Breast epithelium (tissue), 4 donors: ENCODE measurements around the gene RETREG1. TPM values are rescaled to one million over a fixed set of nuclear protein-coding genes. Genes with fewer than 3 reads are reported as not detected.

ENCODE experiments used
- DNase-seq, 2 donors: peaks; one replicate each; pipeline ENCODE4 v3.0.0-alpha.2; 2019; ENCODE audit warnings: low spot score in 2 of 2
- H3K27ac ChIP-seq, 2 donors: fragments of 200-600 bp; sonication (generic) in 1 of 2; one replicate each; pipeline ENCODE4 v1.5.1; 2016 to 2019; ENCODE audit warnings: mild to moderate bottlenecking in 1 of 2
- H3K27me3 ChIP-seq, 2 donors: fragments of 200-600 bp; sonication (generic) in 1 of 2; one replicate each; pipeline versions ENCODE4 v1.5.1 to v1.6.0; 2017 to 2019; ENCODE audit warnings: control low read depth in 1 of 2, mild to moderate bottlenecking in 1 of 2
- H3K36me3 ChIP-seq: fragments of 200-600 bp; one replicate; pipeline ENCODE4 v1.5.1; 2019
- H3K4me1 ChIP-seq, 2 donors: fragments of 200-600 bp; sonication (generic); one replicate each; pipeline ENCODE4 v1.5.1; 2016 to 2019; ENCODE audit warnings: control low read depth in 1 of 2
- H3K4me3 ChIP-seq, 3 donors: fragments of 200-600 bp; sonication (generic); 1 replicate in 2 of 3; 2 replicates in 1 of 3; pipeline ENCODE4 v1.5.1; 2016 to 2019; ENCODE audit warnings: mild to moderate bottlenecking in 3 of 3, moderate library complexity in 2 of 3
- H3K9me3 ChIP-seq, 2 donors: fragments of 200-600 bp; sonication (generic) in 1 of 2; one replicate each; pipeline ENCODE4 v1.5.1; 2016 to 2019; ENCODE audit warnings: control low read depth in 1 of 2
- POLR2A ChIP-seq: fragments of 450-650 bp; IDR thresholded peaks from one replicate; pipeline ENCODE4 v1.6.1; 2016; ENCODE audit warnings: antibody characterized with exemption, mild to moderate bottlenecking, moderate library complexity
- POLR2AphosphoS5 ChIP-seq, 3 donors: sonication (generic); formaldehyde crosslinking; IDR thresholded peaks; one replicate each; pipeline ENCODE4 v1.6.1; 2017; ENCODE audit warnings: antibody characterized with exemption in 3 of 3
- intact Hi-C: fragments of 100-400 bp; cut with DNase I; formaldehyde crosslinking; loops from one replicate; pipeline ENCODE4 v1.15.1; 2023; ENCODE audit warnings: low total_unique reads
- total RNA-seq, 3 donors: library from RNA; depleted of rRNA; stranded (reverse); fragments of >200 nt; gene quantifications; one replicate each; pipeline ENCODE4 v1.1.0, GENCODE V29; 2016
- TF ChIP-seq, protein P1 (sequence below), 3 donors: fragments of 450-650 bp; IDR thresholded peaks; one replicate each; pipeline ENCODE4 v1.5.1; 2016 to 2017; ENCODE audit warnings: antibody characterized with exemption in 3 of 3, mild to moderate bottlenecking in 3 of 3, moderate library complexity in 3 of 3

RETREG1 gene
- total RNA-seq, 3 donors from 2014 or later: 27.1 to 51.5 (median 37.7) TPM

DNA sequence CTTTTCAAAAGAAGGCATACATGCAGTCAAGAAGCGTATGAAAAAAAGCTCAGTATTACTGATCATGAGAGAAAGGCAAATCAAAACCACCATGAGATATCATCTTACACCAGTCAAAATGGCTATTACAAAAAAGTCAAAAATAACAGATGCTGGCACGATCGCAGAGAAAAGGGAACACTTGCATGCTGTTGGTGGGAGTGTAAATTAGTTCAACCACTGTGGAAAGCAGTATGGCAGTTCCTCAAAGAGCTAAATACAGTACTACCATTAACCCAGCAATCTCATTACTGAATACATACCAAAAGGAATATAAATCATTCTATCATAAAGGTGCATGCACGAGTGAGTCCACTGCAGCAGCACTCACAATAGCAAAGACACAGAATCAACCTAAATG lies 24.5 kb downstream of the RETREG1 start:
- H3K4me1 ChIP-seq: no peaks in the 10 kb centered on the region
- H3K4me3 ChIP-seq: no peak overlapping the region
- DNase-seq: no peak
- H3K27ac ChIP-seq: no peak overlapping the region
- H3K9me3 ChIP-seq: no peaks in the 10 kb centered on the region
- intact Hi-C loops: no loop called here
- H3K36me3 ChIP-seq: no peaks in the 10 kb centered on the region
- H3K27me3 ChIP-seq: no peaks in the 10 kb centered on the region
- TF ChIP-seq POLR2AphosphoS5 (IDR thresholded peaks at IDR 0.05): no peak
- no peak for TF ChIP-seq POLR2A
- TF ChIP-seq, protein P1, sequence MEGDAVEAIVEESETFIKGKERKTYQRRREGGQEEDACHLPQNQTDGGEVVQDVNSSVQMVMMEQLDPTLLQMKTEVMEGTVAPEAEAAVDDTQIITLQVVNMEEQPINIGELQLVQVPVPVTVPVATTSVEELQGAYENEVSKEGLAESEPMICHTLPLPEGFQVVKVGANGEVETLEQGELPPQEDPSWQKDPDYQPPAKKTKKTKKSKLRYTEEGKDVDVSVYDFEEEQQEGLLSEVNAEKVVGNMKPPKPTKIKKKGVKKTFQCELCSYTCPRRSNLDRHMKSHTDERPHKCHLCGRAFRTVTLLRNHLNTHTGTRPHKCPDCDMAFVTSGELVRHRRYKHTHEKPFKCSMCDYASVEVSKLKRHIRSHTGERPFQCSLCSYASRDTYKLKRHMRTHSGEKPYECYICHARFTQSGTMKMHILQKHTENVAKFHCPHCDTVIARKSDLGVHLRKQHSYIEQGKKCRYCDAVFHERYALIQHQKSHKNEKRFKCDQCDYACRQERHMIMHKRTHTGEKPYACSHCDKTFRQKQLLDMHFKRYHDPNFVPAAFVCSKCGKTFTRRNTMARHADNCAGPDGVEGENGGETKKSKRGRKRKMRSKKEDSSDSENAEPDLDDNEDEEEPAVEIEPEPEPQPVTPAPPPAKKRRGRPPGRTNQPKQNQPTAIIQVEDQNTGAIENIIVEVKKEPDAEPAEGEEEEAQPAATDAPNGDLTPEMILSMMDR (IDR thresholded peaks at IDR 0.05): no peak

DNA sequence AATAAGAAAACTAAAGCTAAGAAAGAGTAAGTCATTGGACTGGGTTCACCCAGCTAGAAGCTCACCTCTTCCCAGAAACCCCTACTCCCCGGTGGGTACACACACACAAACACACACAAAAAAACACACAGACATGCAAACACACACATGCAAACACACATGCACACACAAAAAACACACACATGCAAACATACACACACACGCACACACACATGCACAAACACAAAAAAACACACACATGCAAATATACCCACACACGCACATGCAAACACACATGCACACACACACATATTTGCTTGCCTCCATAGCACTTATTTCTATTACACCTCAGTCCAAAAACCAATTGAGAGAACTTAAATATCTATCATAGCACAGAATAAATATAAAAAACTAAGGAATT lies 26.1 kb downstream of the RETREG1 start:
- Histone ChIP-seq H3K9me3 (no peaks in the 10 kb centered on the region), H3K27ac (no peak overlapping the region), H3K27me3 (no peaks in the 10 kb centered on the region), H3K4me1 (no peaks in the 10 kb centered on the region), H3K36me3 (no peaks in the 10 kb centered on the region), H3K4me3 (no peak overlapping the region)
- intact Hi-C loops: no loop called here
- DNase-seq: no peak
- no peak for TF ChIP-seq POLR2A
- TF ChIP-seq POLR2AphosphoS5 (IDR thresholded peaks at IDR 0.05): no peak
- TF ChIP-seq, protein P1 (IDR thresholded peaks at IDR 0.05): no peak

DNA sequence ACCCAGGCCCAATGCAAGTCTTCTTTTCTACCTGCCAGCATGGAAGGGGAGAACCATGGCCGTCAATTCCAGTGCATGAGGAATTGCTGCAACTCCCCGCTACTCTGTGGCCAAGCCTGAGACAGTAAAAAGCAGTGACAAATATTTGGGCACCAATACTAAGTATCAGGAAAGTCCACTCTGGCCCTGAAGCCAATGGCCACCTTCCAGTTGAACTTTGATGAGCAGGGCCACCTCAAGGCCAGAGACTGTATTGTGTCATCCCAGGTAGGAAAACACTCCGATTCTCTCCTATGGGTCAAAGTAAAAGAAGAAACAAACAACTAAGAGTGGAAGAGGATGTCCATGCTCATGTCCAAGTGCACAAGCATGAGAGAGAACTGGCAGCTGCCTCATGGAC lies 27.1 kb downstream of the RETREG1 start:
- Histone ChIP-seq H3K36me3 (no peaks in the 10 kb centered on the region), H3K4me1 (no peaks in the 10 kb centered on the region), H3K27ac (no peak overlapping the region), H3K4me3 (no peak overlapping the region), H3K27me3 (no peaks in the 10 kb centered on the region), H3K9me3 (no peaks in the 10 kb centered on the region)
- no peak for DNase-seq
- TF ChIP-seq, protein P1 (IDR thresholded peaks at IDR 0.05): no peak
- TF ChIP-seq POLR2AphosphoS5 (IDR thresholded peaks at IDR 0.05): no peak
- TF ChIP-seq POLR2A: no peak
- intact Hi-C loops: no loop called here

DNA sequence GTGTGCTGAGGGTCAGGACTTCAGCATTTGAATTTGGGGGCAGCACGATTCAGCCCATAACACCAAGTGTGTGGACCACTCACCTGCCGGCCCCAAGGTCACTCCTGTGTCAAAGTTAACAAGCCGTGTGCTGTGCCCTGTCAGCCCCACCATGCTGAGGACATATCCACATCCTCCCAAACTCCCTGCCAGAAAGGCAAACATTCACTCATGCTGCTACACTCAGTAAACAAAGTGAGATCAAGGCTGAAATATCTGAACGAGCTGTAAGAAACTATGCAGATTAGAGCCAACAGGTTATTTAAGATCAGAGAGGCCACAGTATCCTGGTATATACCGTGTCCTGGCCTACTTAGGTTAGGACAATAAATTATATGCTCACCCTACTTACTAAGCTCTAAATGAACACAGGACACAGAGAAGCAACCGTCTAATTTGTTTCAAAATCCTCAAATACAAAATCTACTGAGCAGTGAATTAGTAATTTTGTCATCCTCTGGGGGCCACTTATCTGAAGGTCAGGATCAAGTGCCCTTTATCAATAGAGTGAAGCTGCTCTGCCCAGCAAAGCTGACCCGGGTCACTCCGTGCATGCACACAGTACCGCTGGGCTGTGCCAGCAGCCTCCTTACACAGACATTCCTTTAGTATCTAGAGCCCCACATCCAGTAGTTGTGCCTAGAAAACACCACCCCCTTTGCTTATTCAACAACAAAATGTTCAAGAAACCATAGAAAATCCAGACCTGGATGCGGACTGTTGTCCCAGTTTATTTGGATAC lies 28.2 kb downstream of the RETREG1 start:
- H3K9me3 ChIP-seq: no peaks in the 10 kb centered on the region
- no peaks in the 10 kb centered on the region for H3K27me3 ChIP-seq
- TF ChIP-seq, protein P1 (IDR thresholded peaks at IDR 0.05): no peak
- no peak for TF ChIP-seq POLR2AphosphoS5 (IDR thresholded peaks at IDR 0.05)
- TF ChIP-seq POLR2A: no peak
- H3K36me3 ChIP-seq: no peaks in the 10 kb centered on the region
- H3K4me1 ChIP-seq: no peaks in the 10 kb centered on the region
- no peak for DNase-seq
- intact Hi-C loops: no loop called here
- H3K4me3 ChIP-seq: no peak overlapping the region
- H3K27ac ChIP-seq: no peak overlapping the region

DNA sequence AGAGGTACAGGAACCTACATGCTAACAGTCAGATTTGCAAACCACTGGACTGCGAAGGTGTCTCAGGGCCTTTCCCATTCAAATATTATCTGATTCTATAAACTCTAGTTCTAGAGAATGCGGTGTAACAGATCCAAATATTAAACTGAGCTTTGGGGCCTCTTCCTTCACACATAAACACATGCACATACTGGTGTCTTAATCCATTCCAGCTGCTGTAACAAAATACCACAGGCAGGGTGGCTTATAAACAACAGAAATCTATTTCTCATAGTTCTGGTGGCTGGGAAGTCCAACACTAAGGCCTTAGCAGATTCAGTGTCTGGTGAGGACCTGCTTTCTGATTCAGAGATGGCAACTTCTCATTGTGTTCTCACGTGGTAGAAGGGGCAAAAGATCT lies 30.2 kb downstream of the RETREG1 start:
- intact Hi-C loops: no loop called here

More for the DNA sequence above, 30.2 kb downstream of the RETREG1 start:
- DNase-seq: no peak
- Histone ChIP-seq H3K4me3 (no peak overlapping the region), H3K36me3 (no peaks in the 10 kb centered on the region), H3K4me1 (no peaks in the 10 kb centered on the region), H3K27ac (no peak overlapping the region), H3K9me3 (no peaks in the 10 kb centered on the region), H3K27me3 (no peaks in the 10 kb centered on the region)
- TF ChIP-seq POLR2AphosphoS5 (IDR thresholded peaks at IDR 0.05) (no peak), POLR2A (no peak)
- TF ChIP-seq, protein P1 (IDR thresholded peaks at IDR 0.05): no peak
